Choroid plexus epithelial cell (primary cell): ENCODE results near the gene LIMK1.

Experiments used
- DNase-seq: peaks from one replicate; pipeline ENCODE4 v3.0.0-alpha.2; 2010; ENCODE audit warnings: low read depth
- H3K4me3 ChIP-seq: 2 replicates; pipeline ENCODE4 v1.5.1; 2011; ENCODE audit warnings: low read depth, mild to moderate bottlenecking, control low read depth, low read length, moderate library complexity
- TF ChIP-seq, protein P1 (sequence below): conservative IDR thresholded peaks from 2 replicates; pipeline ENCODE4 v1.5.1; 2011; ENCODE audit warnings: low read depth, mild to moderate bottlenecking, control low read depth, inconsistent platforms, low read length, moderate library complexity

LIMK1 gene

GRCh38 chr7:74141705-74142104, 58.1 kb downstream of the LIMK1 start:
- TF ChIP-seq, protein P1, sequence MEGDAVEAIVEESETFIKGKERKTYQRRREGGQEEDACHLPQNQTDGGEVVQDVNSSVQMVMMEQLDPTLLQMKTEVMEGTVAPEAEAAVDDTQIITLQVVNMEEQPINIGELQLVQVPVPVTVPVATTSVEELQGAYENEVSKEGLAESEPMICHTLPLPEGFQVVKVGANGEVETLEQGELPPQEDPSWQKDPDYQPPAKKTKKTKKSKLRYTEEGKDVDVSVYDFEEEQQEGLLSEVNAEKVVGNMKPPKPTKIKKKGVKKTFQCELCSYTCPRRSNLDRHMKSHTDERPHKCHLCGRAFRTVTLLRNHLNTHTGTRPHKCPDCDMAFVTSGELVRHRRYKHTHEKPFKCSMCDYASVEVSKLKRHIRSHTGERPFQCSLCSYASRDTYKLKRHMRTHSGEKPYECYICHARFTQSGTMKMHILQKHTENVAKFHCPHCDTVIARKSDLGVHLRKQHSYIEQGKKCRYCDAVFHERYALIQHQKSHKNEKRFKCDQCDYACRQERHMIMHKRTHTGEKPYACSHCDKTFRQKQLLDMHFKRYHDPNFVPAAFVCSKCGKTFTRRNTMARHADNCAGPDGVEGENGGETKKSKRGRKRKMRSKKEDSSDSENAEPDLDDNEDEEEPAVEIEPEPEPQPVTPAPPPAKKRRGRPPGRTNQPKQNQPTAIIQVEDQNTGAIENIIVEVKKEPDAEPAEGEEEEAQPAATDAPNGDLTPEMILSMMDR, result no peak
- H3K4me3 ChIP-seq, result no peak overlapping the region
- no peak for DNase-seq

- no peak for DNase-seq
- TF ChIP-seq, protein P1, result no peak
- no peak overlapping the region for H3K4me3 ChIP-seq
These were observed 59.8 kb downstream of the LIMK1 start for GRCh38 chr7:74143383-74143782.

GRCh38 chr7:74148491-74148890, 64.9 kb downstream of the LIMK1 start:
- TF ChIP-seq, protein P1, result no peak
- DNase-seq, result no peak
- no peak overlapping the region for H3K4me3 ChIP-seq

GRCh38 chr7:74149071-74149470, 65.5 kb downstream of the LIMK1 start:
- no peak for DNase-seq
- H3K4me3 ChIP-seq, result no peak overlapping the region
- TF ChIP-seq, protein P1, result no peak

- DNase-seq, result no peak
- H3K4me3 ChIP-seq, result no peak overlapping the region
These were observed 66.0 kb downstream of the LIMK1 start for GRCh38 chr7:74149603-74150002.

DNA sequence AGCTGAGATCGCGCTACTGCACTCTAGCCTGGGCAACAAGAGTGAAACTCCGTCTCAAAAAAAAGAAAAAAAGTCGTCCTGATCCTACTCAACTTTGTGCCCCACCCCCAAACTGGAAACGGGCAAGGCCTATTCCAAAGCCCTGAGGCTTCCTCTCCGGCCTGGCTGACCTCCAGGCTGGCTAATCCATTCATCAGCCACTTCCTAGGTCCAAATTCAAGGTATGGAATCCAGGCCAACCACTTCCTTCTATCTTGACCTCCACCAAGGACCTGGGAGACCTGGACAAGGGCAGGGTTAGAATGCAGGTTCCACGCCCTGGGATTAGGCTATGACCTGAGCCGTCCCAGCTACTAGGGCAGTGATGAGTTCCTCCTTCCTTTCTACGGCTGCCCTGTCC, 70.1 kb downstream of the LIMK1 start:
- no peak for DNase-seq
- TF ChIP-seq, protein P1, result no peak
- H3K4me3 ChIP-seq, result no peak overlapping the region

More at GRCh38 chr7:74149603-74150002, 66.0 kb downstream of the LIMK1 start:
- TF ChIP-seq, protein P1, result no peak

- DNase-seq, result no peak
- TF ChIP-seq, protein P1, result no peak
- H3K4me3 ChIP-seq, result no peak overlapping the region
These were observed 72.3 kb downstream of the LIMK1 start for GRCh38 chr7:74155810-74156395.
